HG02885 (cell line): ENCODE measurements around the gene MRPL4.
A peak's percentile ranks its signal among the peaks of the same experiment; 100 is the strongest.

Experiments
- ATAC-seq: cut with Tn5 transposase; IDR thresholded peaks from one replicate; pipeline ENCODE4 v1.9.1; 2021; ENCODE audit warnings: mild to moderate bottlenecking; ENCODE audit not compliant: unreplicated experiment, poor library complexity

MRPL4 gene

GRCh38 chr19:10251792-10252694, at the start of gene MRPL4:
TSS of gene MRPL4 (plus strand) at chr19:10252214. CDS start at chr19:10252254, 40 bp downstream.
- ATAC-seq: peak; percentile 90

- no peak for ATAC-seq
Measured at GRCh38 chr19:10203686-10204085, 48.3 kb upstream of the MRPL4 start.

GRCh38 chr19:10205636-10206035, 46.4 kb upstream of the MRPL4 start:
- no peak for ATAC-seq

GRCh38 chr19:10206226-10206885, 45.7 kb upstream of the MRPL4 start:
- ATAC-seq: no peak

- ATAC-seq: no peak
Measured at GRCh38 chr19:10207026-10207425, 45.0 kb upstream of the MRPL4 start.

GRCh38 chr19:10209315-10209714, 42.7 kb upstream of the MRPL4 start:
- no peak for ATAC-seq

- ATAC-seq: no peak
Measured at GRCh38 chr19:10211061-10211460, 41.0 kb upstream of the MRPL4 start.

GRCh38 chr19:10211691-10212090, 40.3 kb upstream of the MRPL4 start:
- ATAC-seq: no peak

- ATAC-seq: no peak
Measured at GRCh38 chr19:10214784-10215183, 37.2 kb upstream of the MRPL4 start.

GRCh38 chr19:10217085-10217484, 34.9 kb upstream of the MRPL4 start:
- no peak for ATAC-seq

- peak; percentile 54 for ATAC-seq
Measured at GRCh38 chr19:10219678-10220077, 32.3 kb upstream of the MRPL4 start.

GRCh38 chr19:10220695-10221094, 31.3 kb upstream of the MRPL4 start:
- ATAC-seq: no peak

- ATAC-seq: no peak
Measured at GRCh38 chr19:10222201-10222890, 29.7 kb upstream of the MRPL4 start.

- ATAC-seq: no peak
Measured at GRCh38 chr19:10223488-10224213, 28.4 kb upstream of the MRPL4 start.

GRCh38 chr19:10224337-10224736, 27.7 kb upstream of the MRPL4 start:
- ATAC-seq: no peak

GRCh38 chr19:10226021-10226375, 26.0 kb upstream of the MRPL4 start:
- no peak for ATAC-seq

- ATAC-seq: no peak
Measured at GRCh38 chr19:10226376-10227025, 25.5 kb upstream of the MRPL4 start.

- ATAC-seq: no peak
Measured at GRCh38 chr19:10227026-10227971, 24.7 kb upstream of the MRPL4 start.

- ATAC-seq: no peak
Measured at GRCh38 chr19:10228393-10228792, 23.6 kb upstream of the MRPL4 start.
